NT2/D1 (cell line): ENCODE data around the gene SLC44A5.
"Not testable (repeated sequence)": the region's sequence is repeated elsewhere in the genome, so short reads cannot be mapped to it uniquely, and the experiment has no call there.

Experiments
- SUZ12 ChIP-seq: IDR thresholded peaks from 2 replicates; pipeline ENCODE4 v1.6.1; 2011; ENCODE audit not compliant: insufficient read length, insufficient read depth; ENCODE audit errors: extremely low read depth
- ZNF274 ChIP-seq: IDR thresholded peaks from 2 replicates; pipeline ENCODE4 v1.6.1; 2011; ENCODE audit warnings: mild to moderate bottlenecking, low read depth, low read length

- TF ChIP-seq ZNF274, SUZ12: not testable (repeated sequence)
Measured at GRCh38 chr1:75375476-75376447, 235.2 kb downstream of the SLC44A5 start.
